Stimulated activated CD8-positive, alpha-beta memory T cell treated with anti-CD3 and anti-CD28 coated beads, Interleukin-12 subunit alpha, Interleukin-12 subunit beta, amount 100 ng/mL, for 24 hours (primary cell): ENCODE measurements around the gene USP53.
"Not testable (repeated sequence)": the region's sequence is repeated elsewhere in the genome, so short reads cannot be mapped to it uniquely, and the experiment has no call there.

Experiments used
- DNase-seq: peaks from one replicate; pipeline ENCODE4 v3.0.0-alpha.2; 2020; ENCODE audit errors: extremely low read depth

The USP53 gene

DNA sequence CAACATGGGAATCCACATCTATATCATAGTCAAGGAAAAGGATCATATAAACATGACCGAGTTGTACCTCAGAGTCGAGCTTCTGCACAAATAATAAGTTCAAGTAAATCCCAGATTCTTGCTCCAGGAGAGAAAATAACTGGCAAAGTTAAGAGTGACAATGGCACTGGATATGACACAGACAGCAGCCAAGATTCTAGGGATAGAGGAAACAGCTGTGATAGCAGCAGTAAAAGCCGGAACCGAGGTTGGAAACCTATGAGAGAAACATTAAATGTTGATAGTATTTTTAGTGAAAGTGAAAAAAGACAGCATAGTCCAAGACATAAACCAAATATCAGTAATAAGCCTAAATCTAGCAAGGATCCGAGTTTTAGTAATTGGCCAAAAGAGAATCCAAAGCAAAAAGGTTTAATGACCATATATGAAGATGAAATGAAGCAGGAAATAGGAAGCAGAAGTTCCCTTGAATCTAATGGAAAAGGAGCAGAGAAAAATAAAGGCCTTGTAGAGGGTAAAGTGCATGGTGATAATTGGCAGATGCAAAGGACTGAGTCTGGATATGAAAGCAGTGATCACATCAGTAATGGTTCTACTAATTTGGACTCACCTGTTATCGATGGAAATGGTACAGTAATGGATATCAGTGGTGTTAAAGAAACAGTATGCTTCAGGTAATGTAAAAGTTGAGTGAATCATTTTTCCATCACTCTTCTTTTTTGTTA is 59.0 kb downstream of the USP53 start:
- DNase-seq = no peak

- DNase-seq = not testable (repeated sequence)
These were observed 67.0 kb downstream of the USP53 start for GRCh38 chr4:119279541-119279940.

- DNase-seq = not testable (repeated sequence)
These were observed 67.4 kb downstream of the USP53 start for GRCh38 chr4:119279945-119280344.

DNA sequence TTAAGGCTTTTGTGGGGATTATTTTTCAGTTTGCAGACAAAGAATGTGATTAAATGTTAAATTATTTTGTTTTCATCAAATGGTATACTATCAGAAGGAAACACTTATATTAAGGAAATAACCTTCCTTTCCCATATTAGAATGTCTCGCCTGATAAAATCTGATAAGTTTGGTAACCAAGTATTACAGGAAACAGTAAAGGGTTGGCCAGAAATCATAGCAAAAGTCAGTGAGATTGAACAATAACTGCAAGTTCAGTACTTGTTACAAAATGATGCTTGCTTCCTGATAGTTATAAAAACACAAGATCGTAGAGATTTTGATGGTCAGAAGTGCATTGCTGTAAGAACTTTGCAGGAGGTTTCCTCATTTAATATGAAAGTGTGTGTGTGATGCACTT is 68.9 kb downstream of the USP53 start:
- no peak for DNase-seq

- DNase-seq = no peak
These were observed 72.6 kb downstream of the USP53 start for GRCh38 chr4:119284876-119285780.

- DNase-seq = no peak
These were observed 74.0 kb downstream of the USP53 start for GRCh38 chr4:119286377-119287002.

- DNase-seq = no peak
These were observed 76.8 kb downstream of the USP53 start for GRCh38 chr4:119289313-119289712.

GRCh38 chr4:119290598-119290997 is 78.1 kb downstream of the USP53 start:
- DNase-seq = no peak

- no peak for DNase-seq
These were observed 83.8 kb downstream of the USP53 start for GRCh38 chr4:119296356-119296755.

DNA sequence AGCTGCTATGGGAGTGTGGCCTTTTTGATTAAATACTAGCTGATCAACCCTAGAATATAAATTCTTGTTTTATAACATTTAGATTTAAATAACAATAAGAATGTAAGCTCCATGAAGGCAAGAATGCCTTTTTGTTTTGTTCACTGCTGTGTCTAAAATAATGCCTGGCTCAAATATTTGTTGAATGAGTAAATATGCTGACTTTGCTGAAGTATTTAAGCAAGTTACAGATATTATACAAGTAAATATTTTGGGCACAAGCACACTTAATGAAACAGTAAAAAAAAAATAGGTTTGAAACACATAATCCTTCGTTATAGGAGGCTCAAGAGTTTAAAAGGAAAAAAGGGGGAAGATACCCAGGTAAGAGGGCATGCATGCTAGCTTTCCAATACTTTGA is 85.3 kb downstream of the USP53 start:
- DNase-seq = no peak

- DNase-seq = no peak
These were observed 86.8 kb downstream of the USP53 start for GRCh38 chr4:119299260-119299671.

DNA sequence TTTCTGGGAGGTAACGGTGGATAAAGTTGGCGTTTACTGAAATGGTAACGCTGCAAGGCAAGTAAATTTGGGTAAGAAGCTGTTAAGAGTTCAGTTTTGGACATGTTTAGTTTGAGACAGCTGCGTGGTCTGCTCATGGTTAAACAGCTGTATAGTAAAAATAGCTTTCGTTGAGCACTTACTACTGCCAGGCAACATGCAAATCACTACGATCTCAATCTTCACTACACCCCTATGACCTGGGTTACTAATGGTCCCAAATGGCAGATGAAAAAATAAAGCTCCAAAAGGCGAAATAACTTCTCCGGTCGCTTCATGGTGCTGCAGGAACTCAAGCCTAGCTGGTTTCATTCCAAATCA is 87.2 kb downstream of the USP53 start:
- no peak for DNase-seq

GRCh38 chr4:119300101-119300978 is 87.8 kb downstream of the USP53 start:
- DNase-seq = peak; percentile 82

- DNase-seq = no peak
These were observed 89.7 kb downstream of the USP53 start for GRCh38 chr4:119302073-119302832.

GRCh38 chr4:119303587-119304305 is 91.2 kb downstream of the USP53 start:
- no peak for DNase-seq

GRCh38 chr4:119304431-119304830 is 91.9 kb downstream of the USP53 start:
- no peak for DNase-seq

DNA sequence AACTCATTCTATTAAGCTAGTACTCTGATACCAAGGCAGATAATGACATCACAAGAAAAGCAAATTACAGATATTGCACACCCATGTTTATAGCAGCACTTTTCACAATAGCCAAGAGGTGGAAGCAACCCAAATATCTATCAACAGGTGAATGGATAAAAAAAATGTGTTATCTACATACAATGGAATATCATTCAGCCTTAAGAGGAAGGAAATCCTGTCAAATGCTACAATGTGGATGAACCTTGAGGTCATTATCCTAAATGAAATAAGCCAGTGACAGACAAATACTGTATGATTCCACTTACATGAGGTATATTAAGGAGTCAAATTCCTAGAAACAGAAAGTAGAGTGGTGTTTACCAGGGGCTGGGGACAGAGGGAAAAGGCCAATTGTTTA is 95.1 kb downstream of the USP53 start:
- DNase-seq = no peak

DNA sequence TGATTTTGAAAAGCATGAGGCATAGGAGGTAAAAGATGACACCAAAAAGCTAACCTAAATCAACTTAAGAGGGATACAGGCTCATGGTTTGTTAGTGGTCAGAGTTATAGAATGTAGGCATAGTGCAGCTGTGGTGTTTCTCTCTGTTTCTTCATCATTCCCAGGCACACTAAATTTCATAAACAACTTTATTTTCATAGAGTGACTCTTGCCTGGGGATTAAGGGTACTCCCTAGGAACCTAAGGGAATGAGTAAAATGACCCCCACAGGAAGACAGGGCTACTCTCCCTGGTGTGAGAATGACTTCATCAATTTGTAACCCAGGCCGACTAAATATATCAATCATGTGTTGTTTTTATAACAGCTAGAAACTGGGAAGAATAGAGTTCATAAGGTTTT is 98.3 kb downstream of the USP53 start:
- no peak for DNase-seq

- no peak for DNase-seq
These were observed 100.7 kb downstream of the USP53 start for GRCh38 chr4:119313237-119313636.

- DNase-seq = no peak
These were observed 101.8 kb downstream of the USP53 start for GRCh38 chr4:119314356-119314755.
